Lower lobe of right lung (tissue), 2 donors: ENCODE measurements around the gene NBR1. TPM values are rescaled to one million over a fixed set of nuclear protein-coding genes. Genes with fewer than 3 reads are reported as not detected.
"Not testable (repeated sequence)": the region's sequence is repeated elsewhere in the genome, so short reads cannot be mapped to it uniquely, and the experiment has no call there.

Source experiments
- ATAC-seq, 2 donors: fragments of 200-7000 bp; cut with Tn5 transposase; one replicate each; pipeline ENCODE4 v1.9.1; 2020 to 2022; ENCODE audit warnings: mild to moderate bottlenecking in 2 of 2, moderate library complexity in 2 of 2
- DNase-seq: peaks from one replicate; pipeline ENCODE4 v3.0.0-alpha.2; 2020
- H3K27ac ChIP-seq: fragments of 200-600 bp; one replicate; pipeline ENCODE4 v1.8.0; 2022
- H3K27me3 ChIP-seq: fragments of 200-600 bp; one replicate; pipeline ENCODE4 v1.8.0; 2022; ENCODE audit warnings: low read depth
- H3K36me3 ChIP-seq: fragments of 200-600 bp; one replicate; pipeline ENCODE4 v1.8.0; 2022; ENCODE audit warnings: mild to moderate bottlenecking
- H3K4me1 ChIP-seq: fragments of 200-600 bp; one replicate; pipeline ENCODE4 v1.8.0; 2022
- H3K4me3 ChIP-seq: fragments of 200-600 bp; one replicate; pipeline ENCODE4 v1.8.0; 2022; ENCODE audit warnings: mild to moderate bottlenecking
- H3K9me3 ChIP-seq: fragments of 200-600 bp; one replicate; pipeline ENCODE4 v1.8.0; 2022
- intact Hi-C: fragments of 100-400 bp; cut with DNase I; formaldehyde crosslinking; loops from one replicate; pipeline ENCODE4 v1.11.0; 2022
- total RNA-seq: library from RNA; stranded (reverse); fragmentation: NEBNext Ultra II Directional; extraction: Animal tissue kit (Norgen Biotek cat#: 25700); gene quantifications from one replicate; pipeline ENCODE4 v1.2.1, GENCODE V29; 2021
- TF ChIP-seq, protein P1 (sequence below): fragments of 200-600 bp; IDR thresholded peaks from one replicate; pipeline ENCODE4 v1.8.0; 2022; ENCODE audit warnings: antibody characterized with exemption, mild to moderate bottlenecking
- donor health status: DM: no; HTN: yes; CAD: no; lungs with severe emphysema.

The NBR1 gene
- total RNA-seq, 1 donor from 2014 or later, result 93.3 TPM

DNA sequence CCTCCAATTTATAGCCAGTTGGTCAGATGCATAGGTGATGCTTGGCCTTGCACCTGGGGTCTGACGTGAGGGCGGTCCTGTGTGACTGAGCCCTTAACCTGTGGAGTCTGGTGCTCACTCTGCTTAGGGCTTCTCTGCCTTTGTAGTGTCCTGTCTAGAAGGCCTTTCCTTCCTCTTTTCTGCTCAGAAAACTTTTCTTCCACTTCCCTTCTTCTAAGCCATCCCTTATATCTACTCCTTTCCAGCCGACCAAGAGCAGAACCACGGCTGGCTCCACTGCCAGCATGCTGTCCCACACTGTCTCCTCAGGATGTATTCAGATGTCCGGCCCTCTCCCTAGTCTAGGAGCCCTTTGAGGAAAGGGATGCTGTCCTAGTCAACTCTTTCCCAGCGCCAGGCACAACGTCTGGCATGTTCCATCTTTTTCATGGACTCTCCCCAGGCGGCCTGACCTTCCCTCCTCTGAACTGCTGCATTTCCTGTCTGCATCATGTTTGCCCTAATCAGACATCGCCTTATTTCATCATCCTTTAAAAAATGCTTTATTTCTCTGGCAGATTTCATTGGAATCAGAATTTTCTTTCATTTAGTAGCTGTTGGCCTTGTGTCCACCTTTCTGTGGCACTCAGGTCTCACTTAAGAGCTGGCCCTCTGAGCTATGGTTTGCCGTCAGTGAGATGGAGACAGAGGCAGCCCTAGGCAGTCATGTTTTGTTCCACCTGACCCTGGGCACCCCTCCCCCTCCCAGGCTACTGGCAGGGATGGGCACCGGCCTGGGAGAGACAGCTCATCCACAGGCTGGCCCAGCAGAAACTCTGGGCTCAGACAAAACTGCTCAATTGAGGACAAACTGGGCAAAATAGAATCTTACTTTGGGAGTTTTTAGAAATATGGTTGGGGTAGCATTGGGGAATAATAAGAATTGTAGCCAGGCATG, 30.4 kb upstream of the NBR1 start:
- no peak for DNase-seq
- intact Hi-C loops, result no loop called here
- no peak for ATAC-seq

DNA sequence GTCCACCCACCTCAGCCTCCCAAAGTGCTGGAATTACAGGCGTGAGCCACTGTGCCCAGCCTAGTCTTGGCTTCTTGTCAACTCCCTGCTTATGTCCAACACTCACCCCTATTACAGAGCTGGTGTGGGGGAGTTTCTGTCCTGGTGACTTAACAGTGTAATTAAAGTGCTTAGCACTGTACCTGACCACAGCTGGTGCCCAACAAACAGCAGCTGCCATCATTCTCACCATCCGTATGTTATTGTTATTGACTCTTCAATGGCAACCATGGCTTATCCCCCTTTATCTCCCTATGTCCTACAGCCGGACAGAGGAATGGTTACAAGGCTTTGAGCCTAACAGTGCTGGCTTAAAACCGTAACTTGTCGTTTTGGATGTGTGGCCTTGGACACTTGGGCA, 28.9 kb upstream of the NBR1 start:
- Histone ChIP-seq H3K27me3 (no peaks in the 10 kb centered on the region), H3K4me1 (no peaks in the 10 kb centered on the region), H3K36me3 (peaks cover 14% of the 10 kb centered on the region), H3K9me3 (no peaks in the 10 kb centered on the region), H3K27ac (no peak overlapping the region), H3K4me3 (no peak overlapping the region)
- DNase-seq (no peak), ATAC-seq (no peak)
- intact Hi-C loops, result no loop called here
- TF ChIP-seq, protein P1, sequence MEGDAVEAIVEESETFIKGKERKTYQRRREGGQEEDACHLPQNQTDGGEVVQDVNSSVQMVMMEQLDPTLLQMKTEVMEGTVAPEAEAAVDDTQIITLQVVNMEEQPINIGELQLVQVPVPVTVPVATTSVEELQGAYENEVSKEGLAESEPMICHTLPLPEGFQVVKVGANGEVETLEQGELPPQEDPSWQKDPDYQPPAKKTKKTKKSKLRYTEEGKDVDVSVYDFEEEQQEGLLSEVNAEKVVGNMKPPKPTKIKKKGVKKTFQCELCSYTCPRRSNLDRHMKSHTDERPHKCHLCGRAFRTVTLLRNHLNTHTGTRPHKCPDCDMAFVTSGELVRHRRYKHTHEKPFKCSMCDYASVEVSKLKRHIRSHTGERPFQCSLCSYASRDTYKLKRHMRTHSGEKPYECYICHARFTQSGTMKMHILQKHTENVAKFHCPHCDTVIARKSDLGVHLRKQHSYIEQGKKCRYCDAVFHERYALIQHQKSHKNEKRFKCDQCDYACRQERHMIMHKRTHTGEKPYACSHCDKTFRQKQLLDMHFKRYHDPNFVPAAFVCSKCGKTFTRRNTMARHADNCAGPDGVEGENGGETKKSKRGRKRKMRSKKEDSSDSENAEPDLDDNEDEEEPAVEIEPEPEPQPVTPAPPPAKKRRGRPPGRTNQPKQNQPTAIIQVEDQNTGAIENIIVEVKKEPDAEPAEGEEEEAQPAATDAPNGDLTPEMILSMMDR, result no peak

More for the DNA sequence above, 30.4 kb upstream of the NBR1 start:
- H3K4me3 ChIP-seq, result no peak overlapping the region
- TF ChIP-seq, protein P1, result no peak
- H3K4me1 ChIP-seq, result no peaks in the 10 kb centered on the region
- no peaks in the 10 kb centered on the region for H3K9me3 ChIP-seq
- H3K27me3 ChIP-seq, result no peaks in the 10 kb centered on the region
- H3K36me3 ChIP-seq, result peaks cover 16% of the 10 kb centered on the region
- H3K27ac ChIP-seq, result no peak overlapping the region

DNA sequence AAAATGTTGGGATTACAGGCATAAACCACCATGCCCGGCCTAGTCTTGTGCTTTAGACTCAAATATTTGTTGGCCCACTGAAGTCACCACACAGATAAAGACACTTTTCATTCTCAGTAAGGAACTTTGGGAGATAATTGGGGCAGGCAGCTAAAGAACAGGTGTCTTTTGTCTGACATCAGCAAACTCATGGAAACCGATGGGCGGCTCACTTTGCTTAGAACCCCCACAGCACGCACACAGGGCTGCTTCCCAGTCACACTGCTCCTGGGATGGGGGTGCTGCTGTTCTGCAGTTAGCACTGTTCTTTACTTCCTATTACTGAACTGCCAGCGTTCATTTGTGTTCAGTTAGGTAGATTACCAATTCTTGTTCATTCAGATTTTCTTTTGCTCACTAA, 27.8 kb upstream of the NBR1 start:
- TF ChIP-seq, protein P1, result no peak
- H3K4me1 ChIP-seq, result no peaks in the 10 kb centered on the region
- H3K9me3 ChIP-seq, result no peaks in the 10 kb centered on the region
- no peak overlapping the region for H3K4me3 ChIP-seq
- DNase-seq (no peak), ATAC-seq (no peak)
- no peaks in the 10 kb centered on the region for H3K27me3 ChIP-seq
- intact Hi-C loops, result no loop called here
- no peak overlapping the region for H3K27ac ChIP-seq
- H3K36me3 ChIP-seq, result peaks cover 14% of the 10 kb centered on the region

DNA sequence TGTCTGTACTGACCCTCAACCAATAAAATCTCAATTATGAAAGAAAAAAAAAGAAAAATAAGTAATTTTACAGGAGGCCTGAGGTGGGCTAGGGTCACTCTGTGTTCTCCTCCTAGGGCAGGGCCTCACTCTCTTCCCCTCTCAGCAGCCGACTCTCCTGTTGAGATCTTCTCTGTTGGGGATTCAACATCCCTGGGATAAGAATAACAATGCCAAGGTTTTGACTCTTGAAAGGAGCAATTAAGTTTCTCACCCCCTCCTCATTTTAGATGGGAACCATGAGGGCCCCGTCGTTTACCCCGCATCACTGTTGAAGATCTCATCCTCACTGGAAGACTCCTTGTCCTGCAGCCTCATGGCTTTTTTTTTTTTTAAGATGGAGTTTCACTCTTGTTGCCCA, 24.4 kb upstream of the NBR1 start:
- H3K4me1 ChIP-seq, result no peaks in the 10 kb centered on the region
- H3K36me3 ChIP-seq, result peaks cover 14% of the 10 kb centered on the region
- no peak for ATAC-seq
- no peak for DNase-seq
- no peaks in the 10 kb centered on the region for H3K9me3 ChIP-seq
- intact Hi-C loops, result no loop called here
- no peak overlapping the region for H3K4me3 ChIP-seq
- no peaks in the 10 kb centered on the region for H3K27me3 ChIP-seq
- TF ChIP-seq, protein P1, result no peak
- no peak overlapping the region for H3K27ac ChIP-seq

DNA sequence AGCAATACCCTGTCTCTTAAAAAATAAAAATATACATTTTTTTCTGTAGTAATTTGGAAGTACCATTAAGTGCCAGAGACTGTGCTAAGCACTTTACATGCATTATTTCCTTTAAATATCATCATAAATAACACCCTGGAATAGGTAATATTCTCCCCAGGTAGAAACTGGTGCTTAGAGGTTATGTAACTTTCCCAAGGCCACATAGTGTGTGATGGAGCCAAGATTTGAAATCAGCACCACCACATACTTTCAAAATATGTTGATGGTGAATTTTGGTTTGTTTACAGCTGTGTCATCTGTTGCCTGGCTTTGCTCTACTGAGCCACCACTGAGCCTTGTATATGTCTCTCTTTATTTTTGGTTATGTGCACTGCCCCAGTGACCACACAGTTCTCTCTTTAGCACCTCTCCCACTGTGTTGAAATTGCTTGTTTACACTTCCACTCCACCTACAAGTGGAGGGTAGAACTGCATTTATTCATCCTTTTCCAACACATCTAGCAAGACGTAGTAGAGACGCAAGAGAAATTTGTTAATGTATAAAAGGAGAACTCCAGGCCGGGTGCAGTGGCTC, 19.0 kb upstream of the NBR1 start:
- no peaks in the 10 kb centered on the region for H3K9me3 ChIP-seq
- H3K4me3 ChIP-seq, result no peak overlapping the region
- ATAC-seq (peak; percentile 92 to 93), DNase-seq (no peak)
- peaks cover 9% of the 10 kb centered on the region for H3K36me3 ChIP-seq
- no peaks in the 10 kb centered on the region for H3K4me1 ChIP-seq
- TF ChIP-seq, protein P1, result no peak
- intact Hi-C loops, result no loop called here
- H3K27me3 ChIP-seq, result no peaks in the 10 kb centered on the region
- H3K27ac ChIP-seq, result no peak overlapping the region

DNA sequence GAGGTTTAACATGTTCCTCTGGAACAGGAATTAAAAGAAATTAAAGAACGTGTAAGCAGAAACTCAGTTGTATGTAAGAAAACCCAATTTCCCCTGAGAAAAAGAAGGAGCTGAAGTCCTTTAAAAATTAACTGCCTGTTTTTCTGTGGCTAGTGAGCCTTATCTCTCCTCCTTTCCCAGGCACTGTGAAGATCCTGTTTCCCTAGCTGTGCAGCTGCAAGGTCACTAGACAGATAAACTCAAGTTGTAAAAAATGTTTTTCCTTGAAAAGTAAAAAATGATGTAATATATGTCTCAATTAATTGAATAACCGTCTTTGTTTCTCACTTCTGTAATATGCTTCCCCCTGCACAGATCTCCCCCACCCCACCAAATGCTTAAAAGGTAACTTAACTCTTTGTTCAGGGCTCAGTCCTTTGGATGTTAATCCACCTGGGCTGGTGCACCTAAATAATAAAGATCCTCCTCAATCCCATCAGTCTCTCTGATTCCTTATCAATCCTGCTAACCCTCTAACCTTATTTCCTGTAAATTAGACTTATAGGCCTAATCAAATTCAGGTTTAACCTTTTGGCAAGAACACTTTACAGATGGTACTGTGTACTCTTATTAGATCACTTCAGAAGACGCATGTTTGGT, 17.7 kb upstream of the NBR1 start:
- intact Hi-C loops, H3K4me1 ChIP-seq, H3K4me3 ChIP-seq, ATAC-seq, H3K27me3 ChIP-seq, H3K27ac ChIP-seq, H3K9me3 ChIP-seq, H3K36me3 ChIP-seq, DNase-seq: not testable (repeated sequence)
